Liver (tissue), 3 donors: ENCODE measurements around the gene UNKL.

ENCODE experiments used
- EGR1 ChIP-seq, 2 donors: IDR thresholded peaks; 2 replicates each; pipeline ENCODE4 v1.6.1; 2016 to 2018; ENCODE audit warnings: antibody characterized with exemption in 2 of 2, low read depth in 2 of 2
- RAD21 ChIP-seq, 2 donors: IDR thresholded peaks; 2 replicates each; pipeline ENCODE4 v1.6.1; 2016; ENCODE audit warnings: antibody characterized with exemption in 2 of 2, mild to moderate bottlenecking in 2 of 2
- YY1 ChIP-seq: IDR thresholded peaks from 2 replicates; pipeline ENCODE4 v1.6.1; 2016; ENCODE audit warnings: antibody characterized with exemption, mild to moderate bottlenecking
- TF ChIP-seq, protein P1 (sequence below): fragments of 150-350 bp; IDR thresholded peaks from 2 replicates; pipeline ENCODE4 v1.5.1; 2017; ENCODE audit warnings: improper control_type of control experiment, low read depth, low read length; ENCODE audit not compliant: missing input control
- TF ChIP-seq, protein P2 (sequence below): IDR thresholded peaks from 2 replicates; pipeline ENCODE4 v1.6.1; 2016; ENCODE audit warnings: antibody characterized with exemption
- TF ChIP-seq, protein P3 (sequence below): IDR thresholded peaks from 2 replicates; pipeline ENCODE4 v1.6.1; 2016; ENCODE audit warnings: antibody characterized with exemption
- donor health status: healthy.
- donor health status: healthy.

DNA sequence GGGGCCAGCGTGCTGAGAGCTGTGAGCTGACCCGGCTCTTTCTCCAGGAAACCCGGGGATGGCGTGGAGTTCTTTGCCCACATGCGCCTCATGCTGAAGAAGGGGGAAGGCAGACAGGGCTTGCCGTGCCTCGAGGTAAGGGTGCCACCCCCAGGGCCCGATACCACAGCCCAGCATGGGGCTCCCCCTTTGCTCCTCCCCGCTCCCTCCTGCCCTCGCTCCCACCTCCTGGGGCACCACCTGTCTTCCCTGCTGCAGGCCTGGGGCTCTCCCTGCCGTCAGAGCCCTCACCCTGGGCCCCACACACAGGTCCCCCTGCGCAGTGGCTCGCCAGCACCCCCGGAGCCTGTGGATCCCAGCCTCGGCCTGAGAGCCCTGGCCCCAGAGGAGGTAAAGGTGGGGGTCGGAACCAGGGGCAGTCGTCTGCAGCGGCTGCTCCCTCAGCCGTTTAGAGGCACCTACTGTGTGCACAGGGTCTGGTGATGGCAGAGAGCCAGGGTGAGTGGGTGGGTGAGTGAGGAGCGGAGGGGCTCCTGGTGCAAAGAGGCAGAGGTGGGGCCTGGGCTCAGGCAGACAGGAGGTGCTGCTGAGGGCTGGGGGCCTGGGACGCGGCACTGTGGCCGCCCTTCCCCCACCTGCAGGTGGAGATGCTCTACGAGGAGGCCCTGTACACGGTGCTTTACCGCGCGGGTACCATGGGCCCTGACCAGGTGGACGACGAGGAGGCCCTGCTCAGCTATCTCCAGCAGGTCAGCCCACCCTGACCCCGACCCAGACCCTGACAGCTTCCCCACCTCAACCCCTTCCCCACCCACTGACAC, 75.4 kb downstream of the UNKL start:
- TF ChIP-seq, protein P1, sequence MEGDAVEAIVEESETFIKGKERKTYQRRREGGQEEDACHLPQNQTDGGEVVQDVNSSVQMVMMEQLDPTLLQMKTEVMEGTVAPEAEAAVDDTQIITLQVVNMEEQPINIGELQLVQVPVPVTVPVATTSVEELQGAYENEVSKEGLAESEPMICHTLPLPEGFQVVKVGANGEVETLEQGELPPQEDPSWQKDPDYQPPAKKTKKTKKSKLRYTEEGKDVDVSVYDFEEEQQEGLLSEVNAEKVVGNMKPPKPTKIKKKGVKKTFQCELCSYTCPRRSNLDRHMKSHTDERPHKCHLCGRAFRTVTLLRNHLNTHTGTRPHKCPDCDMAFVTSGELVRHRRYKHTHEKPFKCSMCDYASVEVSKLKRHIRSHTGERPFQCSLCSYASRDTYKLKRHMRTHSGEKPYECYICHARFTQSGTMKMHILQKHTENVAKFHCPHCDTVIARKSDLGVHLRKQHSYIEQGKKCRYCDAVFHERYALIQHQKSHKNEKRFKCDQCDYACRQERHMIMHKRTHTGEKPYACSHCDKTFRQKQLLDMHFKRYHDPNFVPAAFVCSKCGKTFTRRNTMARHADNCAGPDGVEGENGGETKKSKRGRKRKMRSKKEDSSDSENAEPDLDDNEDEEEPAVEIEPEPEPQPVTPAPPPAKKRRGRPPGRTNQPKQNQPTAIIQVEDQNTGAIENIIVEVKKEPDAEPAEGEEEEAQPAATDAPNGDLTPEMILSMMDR: no peak
- no peak for TF ChIP-seq YY1
- TF ChIP-seq, protein P2, sequence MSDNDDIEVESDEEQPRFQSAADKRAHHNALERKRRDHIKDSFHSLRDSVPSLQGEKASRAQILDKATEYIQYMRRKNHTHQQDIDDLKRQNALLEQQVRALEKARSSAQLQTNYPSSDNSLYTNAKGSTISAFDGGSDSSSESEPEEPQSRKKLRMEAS: no peak
- TF ChIP-seq, protein P3, sequence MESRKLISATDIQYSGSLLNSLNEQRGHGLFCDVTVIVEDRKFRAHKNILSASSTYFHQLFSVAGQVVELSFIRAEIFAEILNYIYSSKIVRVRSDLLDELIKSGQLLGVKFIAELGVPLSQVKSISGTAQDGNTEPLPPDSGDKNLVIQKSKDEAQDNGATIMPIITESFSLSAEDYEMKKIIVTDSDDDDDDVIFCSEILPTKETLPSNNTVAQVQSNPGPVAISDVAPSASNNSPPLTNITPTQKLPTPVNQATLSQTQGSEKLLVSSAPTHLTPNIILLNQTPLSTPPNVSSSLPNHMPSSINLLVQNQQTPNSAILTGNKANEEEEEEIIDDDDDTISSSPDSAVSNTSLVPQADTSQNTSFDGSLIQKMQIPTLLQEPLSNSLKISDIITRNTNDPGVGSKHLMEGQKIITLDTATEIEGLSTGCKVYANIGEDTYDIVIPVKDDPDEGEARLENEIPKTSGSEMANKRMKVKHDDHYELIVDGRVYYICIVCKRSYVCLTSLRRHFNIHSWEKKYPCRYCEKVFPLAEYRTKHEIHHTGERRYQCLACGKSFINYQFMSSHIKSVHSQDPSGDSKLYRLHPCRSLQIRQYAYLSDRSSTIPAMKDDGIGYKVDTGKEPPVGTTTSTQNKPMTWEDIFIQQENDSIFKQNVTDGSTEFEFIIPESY: no peak
- TF ChIP-seq RAD21 (IDR thresholded peaks at IDR 0.05): no peak
- TF ChIP-seq EGR1 (IDR thresholded peaks at IDR 0.05; ENCODE audit: low read depth in 2 of 2): no peak
